Activated CD8-positive, alpha-beta T cell treated with anti-CD3 and anti-CD28 coated beads for 36 hours (primary cell): ENCODE results near the gene PCP2. TPM values are rescaled to one million over a fixed set of nuclear protein-coding genes. Genes with fewer than 3 reads are reported as not detected.

Experiments used
- ATAC-seq: fragments of 200-7000 bp; cut with Tn5 transposase; one replicate; pipeline ENCODE4 v1.10.0; 2021; ENCODE audit warnings: mild to moderate bottlenecking, moderate library complexity
- CTCF ChIA-PET: fragments of 350-600 bp; sonication (Branson Sonifier 250); formaldehyde crosslinking; loops from one replicate; lab custom pipeline; 2021; ENCODE audit warnings: antibody characterized with exemption; lab: Charles Lee
- POLR2A ChIA-PET: fragments of 350-600 bp; sonication (Branson Sonifier 250); formaldehyde crosslinking; loops from one replicate; lab custom pipeline; 2021; ENCODE audit warnings: antibody characterized with exemption; lab: Charles Lee
- DNase-seq: peaks from one replicate; pipeline ENCODE4 v3.0.0-alpha.2; 2020
- H3K27ac Mint-ChIP-seq: one replicate; pipeline ENCODE4 v1.8.0; 2021; ENCODE audit warnings: mild to moderate bottlenecking, mixed read lengths
- H3K27me3 Mint-ChIP-seq: one replicate; pipeline ENCODE4 v1.8.0; 2021; ENCODE audit warnings: mixed read lengths
- H3K36me3 Mint-ChIP-seq: one replicate; pipeline ENCODE4 v1.8.0; 2021; ENCODE audit warnings: low read depth, mixed read lengths
- H3K4me1 Mint-ChIP-seq: one replicate; pipeline ENCODE4 v1.8.0; 2021; ENCODE audit warnings: low read depth, mixed read lengths
- H3K4me3 Mint-ChIP-seq: one replicate; pipeline ENCODE4 v1.8.0; 2021; ENCODE audit warnings: mild to moderate bottlenecking, moderate library complexity, mixed read lengths
- H3K9me3 Mint-ChIP-seq: one replicate; pipeline ENCODE4 v1.8.0; 2021; ENCODE audit warnings: mixed read lengths
- CTCF ChIP-seq: fragments of 200-600 bp; IDR thresholded peaks from one replicate; pipeline ENCODE4 v1.8.0; 2022; ENCODE audit warnings: antibody characterized with exemption, mild to moderate bottlenecking
- intact Hi-C: fragments of 100-400 bp; cut with micrococcal nuclease; formaldehyde crosslinking; loops from one replicate; pipeline ENCODE4 v1.10.0; 2022
- total RNA-seq, 2 experiments: library from RNA; stranded (reverse); gene quantifications; one replicate each; pipeline ENCODE4 v1.2.3, GENCODE V29; 2021

The PCP2 gene
- total RNA-seq, 2 experiments from 2014 or later = 4.0 to 4.8 TPM

DNA sequence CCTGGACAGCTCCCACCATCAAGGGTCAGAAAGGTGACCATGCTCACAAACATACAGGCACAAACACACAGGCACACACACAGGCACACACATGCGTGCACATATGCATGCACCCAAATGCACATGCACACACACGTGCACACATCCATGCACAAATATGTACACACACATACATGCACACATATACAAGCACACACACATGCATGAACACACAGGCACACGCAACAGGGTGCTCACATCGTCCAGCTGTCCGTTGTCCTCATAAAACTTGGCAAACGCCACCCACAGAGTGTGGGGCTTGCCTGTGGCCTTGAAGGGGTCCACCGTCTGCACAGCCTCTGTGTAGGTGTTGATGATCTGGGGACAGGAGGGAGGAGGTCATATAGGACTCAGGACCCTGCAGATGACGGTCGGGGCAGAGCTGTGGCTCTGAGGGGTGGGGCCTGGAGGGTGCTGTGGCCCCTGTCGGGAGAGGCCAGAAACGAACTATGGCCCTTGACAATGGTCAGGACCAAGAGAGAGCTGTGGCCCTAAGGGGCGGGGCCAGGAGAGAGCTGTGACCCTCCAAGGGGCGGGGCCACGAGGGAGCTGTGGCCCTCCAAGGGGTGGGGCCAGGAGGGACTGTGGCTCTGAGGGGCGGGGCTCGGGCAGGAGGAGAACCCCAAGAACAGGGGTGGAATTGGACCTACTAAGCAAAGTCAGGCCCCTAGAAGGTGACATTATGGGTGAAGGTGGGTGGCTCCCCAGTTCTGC is 10.4 kb downstream of the PCP2 start:
- Mint-ChIP-seq H3K4me3 (no peak overlapping the region), H3K4me1 (peaks cover 11% of the 10 kb centered on the region), H3K27me3 (no peaks in the 10 kb centered on the region), H3K9me3 (no peaks in the 10 kb centered on the region), H3K27ac (no peak overlapping the region), H3K36me3 (peaks cover 18% of the 10 kb centered on the region)
- DNase-seq = no peak
- intact Hi-C loops = no loop called here
- peak; percentile 74 for ATAC-seq
- no peak for TF ChIP-seq CTCF
- POLR2A ChIA-PET = interaction anchor here (1.0 kb wide), 1 partner anchor 10 kb away, joined by 4 read pairs; the partner anchor contains the start of gene PCP2
- CTCF ChIA-PET = interaction anchor here (0.6 kb wide), 1 partner anchor 246 kb away, joined by 3 read pairs; no protein-coding TSS in a partner anchor

GRCh38 chr19:7620442-7621412 is 12.8 kb downstream of the PCP2 start:
- DNase-seq = no peak
- Mint-ChIP-seq H3K4me1 (no peaks in the 10 kb centered on the region), H3K9me3 (no peaks in the 10 kb centered on the region), H3K27me3 (no peaks in the 10 kb centered on the region), H3K36me3 (peaks cover 23% of the 10 kb centered on the region), H3K27ac (no peak overlapping the region), H3K4me3 (no peak overlapping the region)
- intact Hi-C loops = no loop called here
- POLR2A ChIA-PET = interaction anchor here (0.6 to 1.4 kb wide), 3 partner anchors 13 to 385 kb away, joined by 3 to 4 read pairs (median 3); partner anchors contain the start of genes PCP2 and STXBP2
- ATAC-seq = no peak
- TF ChIP-seq CTCF = no peak
- CTCF ChIA-PET = no interaction called here

GRCh38 chr19:7619671-7620441 is 13.7 kb downstream of the PCP2 start:
- no peak for DNase-seq
- Mint-ChIP-seq H3K36me3 (peaks cover 23% of the 10 kb centered on the region), H3K27ac (no peak overlapping the region), H3K4me1 (no peaks in the 10 kb centered on the region), H3K9me3 (no peaks in the 10 kb centered on the region), H3K4me3 (no peak overlapping the region), H3K27me3 (no peaks in the 10 kb centered on the region)
- intact Hi-C loops = no loop called here
- ATAC-seq = no peak
- POLR2A ChIA-PET = interaction anchor here (1.4 to 3.3 kb wide), 2 partner anchors 13 to 15 kb away, joined by 3 to 10 read pairs; partner anchors contain the start of gene PCP2
- CTCF ChIA-PET = no interaction called here
- TF ChIP-seq CTCF = no peak

DNA sequence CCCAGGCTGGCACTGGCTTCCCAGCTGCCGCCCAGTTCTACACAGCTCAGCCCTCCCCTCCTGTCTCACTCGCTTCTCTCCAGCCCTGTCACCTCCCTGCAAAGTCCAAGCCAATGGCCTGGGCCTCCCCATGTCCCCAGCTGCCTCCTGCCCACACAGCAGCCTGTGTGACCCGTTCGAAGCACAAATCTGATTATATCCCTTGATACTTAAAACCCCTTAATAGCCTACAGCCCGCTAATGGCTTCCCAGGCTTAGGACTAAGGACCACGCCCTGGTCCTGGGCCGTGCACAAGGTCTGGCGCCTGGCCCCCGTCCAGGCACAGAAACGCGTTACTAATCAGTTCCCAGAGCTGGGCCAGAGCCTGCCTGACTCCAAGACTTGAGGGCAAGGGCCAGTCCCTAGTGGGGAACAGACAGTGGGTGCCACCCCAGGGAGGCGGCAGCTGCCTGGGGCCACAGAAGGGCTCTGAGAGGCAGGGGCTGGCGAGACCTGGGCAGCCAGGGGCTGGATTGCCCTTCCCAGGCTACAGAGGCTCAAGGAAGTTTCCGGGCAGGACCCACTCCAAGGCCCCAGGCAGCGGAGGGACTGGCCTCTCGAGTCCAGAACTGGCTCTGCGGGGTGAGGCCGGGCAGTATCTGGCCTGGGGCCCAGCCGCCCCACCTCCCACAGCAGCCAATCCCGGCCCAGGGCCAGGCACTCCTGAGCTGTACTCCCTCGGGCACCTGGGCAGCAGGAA is 14.6 kb downstream of the PCP2 start:
- ATAC-seq = no peak
- no peak for TF ChIP-seq CTCF
- ChIA-PET POLR2A (interaction anchor here (0.9 to 3.3 kb wide), 2 partner anchors 11 to 16 kb away, joined by 6 to 10 read pairs; partner anchors contain the start of genes PCP2, PET100 and XAB2), CTCF (no interaction called here)
- Mint-ChIP-seq H3K9me3 (no peaks in the 10 kb centered on the region), H3K4me1 (no peaks in the 10 kb centered on the region), H3K4me3 (no peak overlapping the region), H3K27me3 (no peaks in the 10 kb centered on the region), H3K27ac (no peak overlapping the region), H3K36me3 (peaks cover 23% of the 10 kb centered on the region)
- no peak for DNase-seq
- intact Hi-C loops = no loop called here
